ENCODE data around the gene CELF2. TPM values are rescaled to one million over a fixed set of nuclear protein-coding genes. Genes with fewer than 3 reads are reported as not detected.

Gene CELF2
- total RNA-seq, 2 donors from 2014 or later, result 63.2 to 69.4 TPM

- Histone ChIP-seq H3K4me3 (no peak overlapping the region), H3K27ac (no peak overlapping the region), H3K36me3 (no peaks in the 10 kb centered on the region), H3K27me3 (no peaks in the 10 kb centered on the region), H3K9me3 (no peaks in the 10 kb centered on the region), H3K4me1 (peaks cover 0 to 8% of the 10 kb centered on the region in 2 donors)
- TF ChIP-seq CTCF (IDR thresholded peaks at IDR 0.05), result no peak
- DNase-seq (ENCODE audit: low spot score), result no peak
Observed at GRCh38 chr10:11339013-11339412, 321.3 kb downstream of the CELF2 start.

- Histone ChIP-seq H3K27ac (no peak overlapping the region), H3K4me1 (peaks cover 0 to 8% of the 10 kb centered on the region in 2 donors), H3K36me3 (no peaks in the 10 kb centered on the region), H3K27me3 (no peaks in the 10 kb centered on the region), H3K4me3 (no peak overlapping the region), H3K9me3 (no peaks in the 10 kb centered on the region)
- no peak for TF ChIP-seq CTCF (IDR thresholded peaks at IDR 0.05)
- DNase-seq (ENCODE audit: low spot score), result no peak
Observed at GRCh38 chr10:11339660-11340059, 322.0 kb downstream of the CELF2 start.

GRCh38 chr10:11341283-11341960 is 323.8 kb downstream of the CELF2 start:
- Histone ChIP-seq H3K27me3 (no peaks in the 10 kb centered on the region), H3K9me3 (no peaks in the 10 kb centered on the region), H3K27ac (no peak overlapping the region), H3K4me1 (peaks cover 0 to 8% of the 10 kb centered on the region in 2 donors), H3K36me3 (no peaks in the 10 kb centered on the region), H3K4me3 (no peak overlapping the region)
- TF ChIP-seq CTCF (IDR thresholded peaks at IDR 0.05), result no peak
- DNase-seq (ENCODE audit: low spot score), result no peak

GRCh38 chr10:11344081-11344480 is 326.4 kb downstream of the CELF2 start:
- no peak overlapping the region for H3K4me3 ChIP-seq
- no peaks in the 10 kb centered on the region for H3K9me3 ChIP-seq
- no peaks in the 10 kb centered on the region for H3K27me3 ChIP-seq
- no peaks in the 10 kb centered on the region for H3K36me3 ChIP-seq
- H3K4me1 ChIP-seq, result peaks cover 0 to 3% of the 10 kb centered on the region in 2 donors
- no peak for DNase-seq (ENCODE audit: low spot score)
- no peak overlapping the region for H3K27ac ChIP-seq
- TF ChIP-seq CTCF (IDR thresholded peaks at IDR 0.05), result no peak

- H3K27ac ChIP-seq, result no peak overlapping the region
- H3K4me1 ChIP-seq, result no peaks in the 10 kb centered on the region
- H3K27me3 ChIP-seq, result no peaks in the 10 kb centered on the region
- no peaks in the 10 kb centered on the region for H3K36me3 ChIP-seq
- TF ChIP-seq CTCF (IDR thresholded peaks at IDR 0.05), result no peak
- no peaks in the 10 kb centered on the region for H3K9me3 ChIP-seq
- DNase-seq (ENCODE audit: low spot score), result no peak
- H3K4me3 ChIP-seq, result no peak overlapping the region
Observed at GRCh38 chr10:11344550-11344949, 326.9 kb downstream of the CELF2 start.
